ENCODE data around the gene ALKBH6.

GRCh38 chr19:35978832-35979365 is 35.1 kb downstream of the ALKBH6 start:
- no peak for TF ChIP-seq POLR2AphosphoS5 (IDR thresholded peaks at IDR 0.05; ENCODE audit: low read depth, low read length)
- TF ChIP-seq SIN3A (IDR thresholded peaks at IDR 0.05; ENCODE audit: borderline replicate concordance, insufficient read depth, low read length): no peak
- no peak for TF ChIP-seq TAF1 (IDR thresholded peaks at IDR 0.05; ENCODE audit: borderline replicate concordance, insufficient read depth, low read length)
- no peak for TF ChIP-seq FOXP2 (optimal IDR thresholded peaks at IDR 0.05; ENCODE audit: borderline replicate concordance, extremely low read depth, extremely low read length, insufficient read depth)
